ENCODE results near the gene TTC21B. TPM values are rescaled to one million over a fixed set of nuclear protein-coding genes. Genes with fewer than 3 reads are reported as not detected.

The TTC21B gene
- total RNA-seq, 4 donors from 2014 or later = 26.2 to 38.1 (median 30.7) TPM

GRCh38 chr2:165905269-165905668 is 48.3 kb downstream of the TTC21B start:
- TF ChIP-seq, protein P1, sequence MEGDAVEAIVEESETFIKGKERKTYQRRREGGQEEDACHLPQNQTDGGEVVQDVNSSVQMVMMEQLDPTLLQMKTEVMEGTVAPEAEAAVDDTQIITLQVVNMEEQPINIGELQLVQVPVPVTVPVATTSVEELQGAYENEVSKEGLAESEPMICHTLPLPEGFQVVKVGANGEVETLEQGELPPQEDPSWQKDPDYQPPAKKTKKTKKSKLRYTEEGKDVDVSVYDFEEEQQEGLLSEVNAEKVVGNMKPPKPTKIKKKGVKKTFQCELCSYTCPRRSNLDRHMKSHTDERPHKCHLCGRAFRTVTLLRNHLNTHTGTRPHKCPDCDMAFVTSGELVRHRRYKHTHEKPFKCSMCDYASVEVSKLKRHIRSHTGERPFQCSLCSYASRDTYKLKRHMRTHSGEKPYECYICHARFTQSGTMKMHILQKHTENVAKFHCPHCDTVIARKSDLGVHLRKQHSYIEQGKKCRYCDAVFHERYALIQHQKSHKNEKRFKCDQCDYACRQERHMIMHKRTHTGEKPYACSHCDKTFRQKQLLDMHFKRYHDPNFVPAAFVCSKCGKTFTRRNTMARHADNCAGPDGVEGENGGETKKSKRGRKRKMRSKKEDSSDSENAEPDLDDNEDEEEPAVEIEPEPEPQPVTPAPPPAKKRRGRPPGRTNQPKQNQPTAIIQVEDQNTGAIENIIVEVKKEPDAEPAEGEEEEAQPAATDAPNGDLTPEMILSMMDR (IDR thresholded peaks at IDR 0.05; ENCODE audit: low read depth) = no peak

GRCh38 chr2:165904432-165904831 is 49.1 kb downstream of the TTC21B start:
- TF ChIP-seq, protein P1 (IDR thresholded peaks at IDR 0.05; ENCODE audit: low read depth) = no peak

GRCh38 chr2:165903406-165903805 is 50.2 kb downstream of the TTC21B start:
- TF ChIP-seq, protein P1 (IDR thresholded peaks at IDR 0.05; ENCODE audit: low read depth) = no peak

- TF ChIP-seq, protein P1 (IDR thresholded peaks at IDR 0.05; ENCODE audit: low read depth) = no peak
These were observed 50.6 kb downstream of the TTC21B start for GRCh38 chr2:165902934-165903333.

DNA sequence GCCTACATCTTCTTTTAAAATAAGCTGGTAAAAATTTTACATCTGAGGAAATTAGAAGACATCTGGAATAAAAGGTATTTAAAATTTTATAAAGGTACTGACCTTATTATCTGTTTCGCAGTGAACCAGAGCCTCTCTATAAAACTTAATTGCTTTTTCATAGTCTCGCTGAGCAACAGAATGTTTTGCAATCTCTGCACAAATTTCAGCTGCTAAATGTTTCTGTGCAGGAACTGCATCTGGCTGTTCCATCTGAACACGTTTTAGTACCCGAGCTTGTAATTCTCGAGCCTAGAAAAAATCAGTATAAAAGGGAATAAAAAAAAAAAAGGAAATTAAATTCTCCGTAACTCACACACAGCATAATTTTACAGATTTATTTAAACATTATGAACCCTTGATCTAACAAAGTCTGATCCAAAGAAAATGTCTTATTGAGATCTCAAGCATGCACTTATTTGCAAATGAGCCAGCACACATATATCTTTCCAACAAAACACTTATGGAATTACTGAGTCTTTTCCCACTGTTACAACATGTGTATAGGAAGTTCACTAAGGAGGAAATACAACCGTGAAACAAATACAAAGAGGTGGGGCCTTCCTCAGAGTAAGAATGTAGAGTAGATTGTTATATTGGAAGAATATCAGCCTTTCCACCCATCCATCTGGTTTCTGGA is 51.8 kb downstream of the TTC21B start:
- TF ChIP-seq, protein P1 (IDR thresholded peaks at IDR 0.05; ENCODE audit: low read depth) = no peak

- TF ChIP-seq, protein P1 (IDR thresholded peaks at IDR 0.05; ENCODE audit: low read depth) = no peak
These were observed 54.3 kb downstream of the TTC21B start for GRCh38 chr2:165899311-165899710.

GRCh38 chr2:165898381-165898780 is 55.2 kb downstream of the TTC21B start:
- TF ChIP-seq, protein P1 (IDR thresholded peaks at IDR 0.05; ENCODE audit: low read depth) = no peak
